ENCODE measurements around the gene CFAP44.
"Not testable (repeated sequence)": the region's sequence is repeated elsewhere in the genome, so short reads cannot be mapped to it uniquely, and the experiment has no call there.

CFAP44 gene

GRCh38 chr3:113441051-113441770 is at the start of gene CFAP44:
TSS of gene CFAP44 (minus strand) at chr3:113441493. CDS start at chr3:113433664, 7,829 bp downstream.
- in situ Hi-C loops (cut with MboI; ENCODE audit: low sequenced_read_pairs) = no loop called here

- in situ Hi-C loops (cut with MboI; ENCODE audit: low sequenced_read_pairs) = no loop called here
These were observed 43.9 kb upstream of the CFAP44 start for GRCh38 chr3:113485161-113485609.

- in situ Hi-C loops (cut with MboI; ENCODE audit: low sequenced_read_pairs) = no loop called here
These were observed 27.2 kb upstream of the CFAP44 start for GRCh38 chr3:113468539-113468938.

GRCh38 chr3:113461488-113461887 is 20.2 kb upstream of the CFAP44 start:
- in situ Hi-C loops (cut with MboI; ENCODE audit: low sequenced_read_pairs) = no loop called here

- in situ Hi-C loops (cut with MboI; ENCODE audit: low sequenced_read_pairs) = not testable (repeated sequence)
These were observed 17.3 kb upstream of the CFAP44 start for GRCh38 chr3:113458554-113458953.

GRCh38 chr3:113455446-113455845 is 14.2 kb upstream of the CFAP44 start:
- in situ Hi-C loops (cut with MboI; ENCODE audit: low sequenced_read_pairs) = no loop called here

GRCh38 chr3:113454630-113455029 is 13.3 kb upstream of the CFAP44 start:
- in situ Hi-C loops (cut with MboI; ENCODE audit: low sequenced_read_pairs) = no loop called here

GRCh38 chr3:113454057-113454456 is 12.8 kb upstream of the CFAP44 start:
- in situ Hi-C loops (cut with MboI; ENCODE audit: low sequenced_read_pairs) = no loop called here

- in situ Hi-C loops (cut with MboI; ENCODE audit: low sequenced_read_pairs) = no loop called here
These were observed 9.6 kb upstream of the CFAP44 start for GRCh38 chr3:113450911-113451310.

- in situ Hi-C loops (cut with MboI; ENCODE audit: low sequenced_read_pairs) = no loop called here
These were observed 1.7 kb downstream of the CFAP44 start for GRCh38 chr3:113439606-113440005.

GRCh38 chr3:113438224-113438623 is 3.1 kb downstream of the CFAP44 start:
- in situ Hi-C loops (cut with MboI; ENCODE audit: low sequenced_read_pairs) = no loop called here

GRCh38 chr3:113437411-113437810 is 3.9 kb downstream of the CFAP44 start:
- in situ Hi-C loops (cut with MboI; ENCODE audit: low sequenced_read_pairs) = no loop called here

- in situ Hi-C loops (cut with MboI; ENCODE audit: low sequenced_read_pairs) = no loop called here
These were observed 4.5 kb downstream of the CFAP44 start for GRCh38 chr3:113436809-113437208.

- in situ Hi-C loops (cut with MboI; ENCODE audit: low sequenced_read_pairs) = no loop called here
These were observed 9.5 kb downstream of the CFAP44 start for GRCh38 chr3:113431811-113432210.

- in situ Hi-C loops (cut with MboI; ENCODE audit: low sequenced_read_pairs) = no loop called here
These were observed 12.7 kb downstream of the CFAP44 start for GRCh38 chr3:113428581-113428980.

GRCh38 chr3:113423699-113424098 is 17.6 kb downstream of the CFAP44 start:
- in situ Hi-C loops (cut with MboI; ENCODE audit: low sequenced_read_pairs) = no loop called here

GRCh38 chr3:113421082-113421481 is 20.2 kb downstream of the CFAP44 start:
- in situ Hi-C loops (cut with MboI; ENCODE audit: low sequenced_read_pairs) = no loop called here

GRCh38 chr3:113409676-113410075 is 31.6 kb downstream of the CFAP44 start:
- in situ Hi-C loops (cut with MboI; ENCODE audit: low sequenced_read_pairs) = no loop called here

- in situ Hi-C loops (cut with MboI; ENCODE audit: low sequenced_read_pairs) = no loop called here
These were observed 36.1 kb downstream of the CFAP44 start for GRCh38 chr3:113405180-113405579.

- in situ Hi-C loops (cut with MboI; ENCODE audit: low sequenced_read_pairs) = no loop called here
These were observed 36.7 kb downstream of the CFAP44 start for GRCh38 chr3:113404637-113405036.

Measured in hTERT RPE-1 (cell line).